GM21717 (cell line): ENCODE results near the gene TNP2.

Source experiments
- ATAC-seq: cut with Tn5 transposase; IDR thresholded peaks from one replicate; pipeline ENCODE4 v1.9.1; 2021; ENCODE audit warnings: mild to moderate bottlenecking, moderate library complexity; ENCODE audit not compliant: unreplicated experiment

The TNP2 gene

GRCh38 chr16:11278681-11279628 is 9.8 kb upstream of the TNP2 start:
- no peak for ATAC-seq

- no peak for ATAC-seq
Measured at GRCh38 chr16:11277607-11278337, 8.6 kb upstream of the TNP2 start.

DNA sequence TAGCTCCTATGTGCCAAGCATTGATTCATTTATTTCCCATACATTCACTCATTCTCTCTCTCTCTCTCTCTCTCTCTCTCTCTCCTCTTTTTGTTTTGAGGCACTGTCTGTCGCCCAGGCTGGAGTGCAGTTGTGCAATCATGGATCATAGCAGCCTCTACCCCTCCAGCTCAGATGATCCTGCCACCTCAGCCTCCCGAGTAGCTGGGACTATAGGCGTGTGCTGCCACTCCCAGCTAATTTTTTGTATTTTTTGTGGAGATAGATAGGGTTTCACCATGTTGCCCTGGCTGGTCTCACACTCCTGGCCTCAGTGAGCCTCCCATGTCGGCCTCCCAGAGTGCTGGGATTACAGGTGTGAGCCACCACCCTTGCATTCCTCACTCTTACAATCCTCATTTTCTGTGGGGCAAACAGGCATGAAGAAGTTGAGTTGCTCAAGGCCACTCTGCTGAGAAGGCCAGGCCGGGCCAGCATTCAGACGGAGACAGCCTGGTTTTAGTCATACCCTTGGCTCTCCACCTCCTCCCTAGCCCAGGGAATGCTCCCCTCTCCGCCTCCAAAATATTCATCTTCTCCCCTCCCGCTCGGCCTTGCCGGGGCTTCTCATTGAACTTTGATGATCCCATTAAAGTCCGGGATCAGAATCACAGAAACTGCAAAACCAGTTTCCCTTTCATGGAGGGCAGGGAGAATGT is 7.9 kb upstream of the TNP2 start:
- no peak for ATAC-seq

- ATAC-seq, result no peak
Measured at GRCh38 chr16:11276143-11276895, 7.2 kb upstream of the TNP2 start, which contains the start of gene PRM2. Gene PRM2 (minus strand): TSS chr16:11276480. CDS start chr16:11276370, 110 bp downstream.

GRCh38 chr16:11274964-11275363 is 5.8 kb upstream of the TNP2 start:
- no peak for ATAC-seq

GRCh38 chr16:11273721-11274324 is 4.7 kb upstream of the TNP2 start:
- ATAC-seq, result no peak

GRCh38 chr16:11272921-11273720 is 4.0 kb upstream of the TNP2 start, which contains the start of gene PRM3:
Gene PRM3 (minus strand): TSS chr16:11273629. CDS start chr16:11273595, 34 bp downstream.
- no peak for ATAC-seq

DNA sequence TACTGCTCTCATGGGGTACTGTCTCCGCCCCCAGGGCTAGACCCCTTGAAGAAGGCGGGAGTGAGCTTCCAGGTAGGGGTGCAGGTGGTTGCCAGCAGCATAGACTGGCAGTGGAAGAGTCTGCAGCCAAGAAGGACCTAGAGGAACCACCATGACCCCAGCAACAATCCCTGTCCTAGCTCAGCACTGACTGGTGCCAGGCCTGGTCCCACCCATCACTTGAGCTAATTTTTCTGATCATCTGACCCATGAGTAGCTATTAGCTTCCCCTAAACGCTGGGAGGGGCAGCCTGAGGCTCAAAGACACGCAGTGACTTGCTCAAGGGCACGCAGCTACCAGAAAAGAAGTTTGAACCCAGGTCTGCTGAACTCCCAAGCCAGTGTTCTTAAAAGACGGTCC is 3.4 kb upstream of the TNP2 start:
- no peak for ATAC-seq

DNA sequence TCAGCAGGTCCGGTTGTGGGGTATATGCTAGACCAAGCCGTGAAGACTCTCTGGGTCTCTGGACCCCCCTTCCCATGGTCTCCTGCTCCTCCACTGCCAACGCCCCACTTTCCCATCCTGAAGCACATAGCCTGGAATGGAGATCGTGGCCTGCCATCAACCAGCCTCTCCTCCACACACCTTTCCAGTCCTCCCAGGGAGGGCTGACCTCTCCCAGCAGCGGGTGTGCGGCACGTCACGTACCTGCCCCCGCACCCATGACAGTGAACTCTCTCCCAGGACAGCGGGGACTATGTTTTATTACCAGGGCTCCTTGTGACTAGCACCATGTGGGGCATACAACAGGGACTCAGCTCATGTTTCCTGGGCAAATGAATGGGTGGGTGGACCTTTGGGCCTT is 2.5 kb upstream of the TNP2 start:
- no peak for ATAC-seq

GRCh38 chr16:11270602-11271162 is 1.6 kb upstream of the TNP2 start:
- no peak for ATAC-seq

- no peak for ATAC-seq
Measured at GRCh38 chr16:11265124-11265523, 4.0 kb downstream of the TNP2 start.

GRCh38 chr16:11264155-11264832 is 4.8 kb downstream of the TNP2 start:
- ATAC-seq, result no peak

DNA sequence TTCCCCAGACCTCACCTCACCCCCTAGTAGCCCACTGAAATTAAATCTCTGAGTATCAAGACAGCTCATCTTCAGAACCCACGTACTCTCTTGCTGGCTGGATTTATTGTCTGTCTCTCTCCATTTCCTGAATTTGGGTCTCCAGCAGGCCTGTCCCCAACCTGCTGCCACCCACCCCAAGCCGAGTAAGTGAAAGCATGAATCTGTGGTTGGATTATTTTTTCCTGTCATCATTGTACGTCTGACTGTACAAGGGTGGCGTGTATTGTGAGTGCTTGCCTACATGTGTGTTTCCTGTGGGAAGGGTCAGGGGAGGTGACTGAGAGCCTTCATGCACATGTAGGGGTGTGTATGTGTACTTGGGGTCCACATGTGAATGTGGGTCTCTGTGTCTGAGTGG is 5.4 kb downstream of the TNP2 start:
- ATAC-seq, result no peak

DNA sequence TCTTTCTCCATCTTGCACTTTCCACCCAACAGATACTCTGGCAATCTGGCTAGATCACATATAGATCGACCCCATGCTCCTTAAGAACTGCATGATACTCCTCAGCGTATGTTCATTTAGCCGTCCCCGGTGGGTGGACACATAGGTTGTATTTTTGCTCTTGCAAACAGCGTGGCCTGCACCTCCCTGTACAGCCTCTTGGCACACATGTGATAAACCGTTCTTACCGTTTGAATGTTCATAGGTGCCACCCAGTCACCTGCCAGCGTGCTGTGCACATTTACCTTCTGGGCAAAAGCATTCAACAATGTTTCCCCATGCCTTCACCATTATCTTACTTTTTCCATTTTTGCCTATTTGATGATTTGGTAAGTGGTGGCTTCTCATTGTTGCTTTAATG is 6.2 kb downstream of the TNP2 start:
- ATAC-seq, result no peak

DNA sequence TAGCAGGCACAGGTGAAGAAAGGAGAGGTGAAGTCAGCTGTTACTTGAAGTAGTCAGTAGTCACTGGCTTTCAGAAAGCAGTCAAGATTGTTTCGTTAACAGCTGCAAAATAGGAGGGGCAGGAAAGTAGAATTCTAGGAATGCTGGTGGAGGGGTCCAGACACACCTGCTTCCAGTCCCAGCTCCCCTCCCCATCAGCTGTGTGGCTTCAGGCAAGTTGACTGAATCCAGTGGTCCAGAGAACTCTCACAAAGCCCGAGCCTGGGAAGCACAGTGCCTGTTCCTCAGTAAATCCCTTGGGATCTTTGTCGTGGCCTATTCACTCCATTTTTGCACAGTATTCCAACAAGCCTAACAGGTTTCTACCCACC is 8.5 kb downstream of the TNP2 start:
- ATAC-seq, result no peak

DNA sequence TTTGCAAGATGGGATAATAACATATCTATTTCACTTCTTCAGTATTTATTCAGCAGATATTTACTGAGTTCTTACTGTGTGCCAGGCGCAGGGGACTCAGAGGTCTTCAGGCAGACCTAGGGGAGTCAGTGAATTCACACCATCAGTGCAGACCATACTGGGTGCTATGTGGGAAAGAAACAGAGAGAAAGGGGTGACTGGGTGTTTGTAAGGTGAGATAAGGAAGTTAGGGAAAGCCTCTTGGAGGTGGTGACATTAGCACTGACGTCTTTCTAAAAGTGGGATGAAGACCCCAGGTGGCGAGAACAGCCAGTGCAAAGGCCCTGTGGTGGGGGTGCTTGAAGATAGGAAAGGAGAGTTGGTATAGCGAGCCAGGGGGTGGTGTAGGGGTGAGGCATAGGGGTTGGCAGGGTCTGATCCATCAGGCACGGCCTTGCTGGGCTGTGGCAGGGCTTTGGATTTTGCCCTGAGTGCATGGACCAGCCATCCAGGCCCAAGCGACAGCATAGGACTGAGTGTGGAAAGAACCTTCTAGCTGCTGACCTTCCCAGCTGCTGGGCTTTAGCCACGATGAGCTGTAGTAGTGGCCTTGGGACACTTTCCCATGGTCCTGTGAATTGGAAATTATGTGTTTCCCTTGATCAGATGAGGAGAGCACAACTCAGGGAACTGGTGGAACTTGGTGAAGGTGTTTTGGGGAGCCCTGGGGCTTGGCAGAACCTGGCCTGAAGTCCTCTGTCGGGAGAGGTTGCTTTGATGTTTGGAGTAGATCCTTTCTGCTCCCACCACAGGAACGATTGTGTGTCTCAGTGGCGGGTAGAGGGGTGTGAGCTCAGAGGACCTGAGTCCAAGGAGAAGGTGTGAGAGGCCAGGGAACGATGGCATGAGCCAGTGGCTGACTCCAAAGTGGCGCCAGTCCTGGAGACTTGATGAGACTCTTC is 9.2 kb downstream of the TNP2 start:
- ATAC-seq, result no peak
